HG03558 (cell line): ENCODE results near the gene SH3RF3.

Source experiments
- ATAC-seq: cut with Tn5 transposase; IDR thresholded peaks from one replicate; pipeline ENCODE4 v1.9.1; 2021; ENCODE audit warnings: moderate number of reproducible peaks; ENCODE audit not compliant: unreplicated experiment; ENCODE audit errors: extremely low read depth

The SH3RF3 gene

DNA sequence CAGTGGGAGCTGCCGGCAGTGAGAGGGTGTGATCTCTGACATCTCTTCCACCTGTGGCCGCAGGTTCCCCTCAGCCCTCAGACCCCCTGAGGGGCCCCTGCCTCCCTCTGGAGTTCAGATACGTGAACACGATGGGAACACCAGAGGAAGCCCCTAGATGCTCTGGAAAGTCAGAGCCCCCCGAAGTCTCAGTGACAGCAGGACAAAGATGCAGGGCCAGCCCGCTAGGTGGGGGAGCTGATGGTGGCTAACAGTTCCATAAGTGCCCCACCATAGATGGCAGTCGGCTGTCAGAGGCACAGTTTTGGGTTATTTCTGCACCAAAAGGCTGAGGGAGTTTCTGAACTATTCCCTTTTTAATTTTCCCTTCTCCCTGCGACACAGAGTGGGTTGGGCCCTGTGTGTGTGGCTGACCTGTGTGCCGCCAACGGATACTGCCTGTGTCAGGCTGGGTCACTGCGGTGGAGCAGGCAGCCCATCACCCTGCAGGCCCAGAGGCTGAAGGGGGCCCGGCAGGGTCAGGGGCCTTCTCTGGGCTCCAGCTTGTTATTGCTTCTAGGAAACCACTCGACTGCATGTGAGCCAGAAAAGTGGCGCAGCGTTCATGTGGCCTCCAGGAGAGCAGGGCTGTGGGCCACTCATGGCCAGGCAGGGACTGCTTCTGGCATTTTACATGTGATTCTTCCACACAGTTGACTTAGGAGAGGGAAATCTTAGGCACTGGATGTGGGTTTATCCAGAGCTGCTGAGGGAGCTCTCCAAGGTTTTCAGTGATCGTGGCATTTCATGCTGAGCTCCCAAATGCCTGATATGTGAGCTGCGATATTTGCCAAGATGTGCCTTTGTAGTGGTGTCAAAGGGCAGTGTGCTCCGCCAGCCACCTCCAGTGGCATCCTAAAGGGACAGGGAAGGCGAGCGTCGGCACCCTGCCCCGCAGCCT lies 225.1 kb downstream of the SH3RF3 start:
- no peak for ATAC-seq

- ATAC-seq = no peak
Measured at GRCh38 chr2:109355192-109355843, 226.3 kb downstream of the SH3RF3 start.

DNA sequence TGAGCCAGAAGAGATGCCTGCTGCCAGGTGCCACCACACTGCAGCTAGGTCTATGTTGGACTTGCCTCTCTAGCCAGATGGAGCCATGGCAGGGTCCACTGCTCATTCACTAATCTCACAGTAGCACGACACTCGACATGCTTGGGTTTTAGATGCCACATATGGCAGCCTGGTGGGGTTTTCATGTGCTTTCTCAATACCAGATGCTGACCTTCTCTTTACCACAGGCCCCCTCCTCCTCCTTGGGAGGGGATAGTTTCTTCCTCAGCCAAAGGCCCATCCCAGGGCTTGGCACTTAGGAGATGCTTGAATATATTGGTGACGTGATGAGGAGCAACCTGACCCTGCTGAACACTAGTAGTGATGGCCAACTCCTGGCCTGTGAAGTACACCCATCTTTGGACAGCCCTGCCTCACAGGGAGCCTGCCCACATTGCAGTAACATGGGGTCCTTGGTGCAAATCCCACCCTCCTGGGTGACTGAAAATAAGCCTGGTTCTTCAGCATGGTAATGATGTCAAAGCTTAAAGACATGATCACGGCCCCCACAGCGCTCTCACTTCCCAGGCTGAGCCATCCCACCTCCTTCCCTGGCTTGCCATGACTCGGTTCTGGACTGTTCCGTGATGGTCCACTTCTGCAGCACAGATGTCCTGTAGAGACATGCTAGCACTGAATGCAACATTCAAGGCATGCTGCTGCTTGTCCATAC lies 227.5 kb downstream of the SH3RF3 start:
- ATAC-seq = no peak

DNA sequence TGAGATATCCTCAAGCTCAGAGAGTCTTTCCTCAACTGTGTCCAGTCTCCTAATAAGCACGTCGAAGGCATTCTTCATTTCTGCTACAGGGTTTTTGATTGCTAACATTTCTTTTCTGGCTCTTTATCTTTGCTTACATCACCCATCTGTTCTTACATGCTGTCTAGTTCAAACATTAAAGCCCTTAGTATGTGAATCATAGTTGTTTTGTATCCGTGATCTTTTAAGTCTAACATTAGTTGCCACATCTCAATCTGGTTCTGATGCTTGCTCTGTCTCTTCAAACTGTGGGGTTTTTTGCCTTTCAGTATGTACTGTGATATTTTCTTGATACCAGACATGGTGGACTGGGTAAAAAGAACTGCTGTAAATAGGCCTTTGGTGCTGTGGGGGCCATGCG lies 235.2 kb downstream of the SH3RF3 start:
- ATAC-seq = no peak

- ATAC-seq = no peak
Measured at GRCh38 chr2:109365131-109365530, 236.1 kb downstream of the SH3RF3 start.

- no peak for ATAC-seq
Measured at GRCh38 chr2:109367683-109368082, 238.7 kb downstream of the SH3RF3 start.

GRCh38 chr2:109368798-109369197 lies 239.8 kb downstream of the SH3RF3 start:
- no peak for ATAC-seq

DNA sequence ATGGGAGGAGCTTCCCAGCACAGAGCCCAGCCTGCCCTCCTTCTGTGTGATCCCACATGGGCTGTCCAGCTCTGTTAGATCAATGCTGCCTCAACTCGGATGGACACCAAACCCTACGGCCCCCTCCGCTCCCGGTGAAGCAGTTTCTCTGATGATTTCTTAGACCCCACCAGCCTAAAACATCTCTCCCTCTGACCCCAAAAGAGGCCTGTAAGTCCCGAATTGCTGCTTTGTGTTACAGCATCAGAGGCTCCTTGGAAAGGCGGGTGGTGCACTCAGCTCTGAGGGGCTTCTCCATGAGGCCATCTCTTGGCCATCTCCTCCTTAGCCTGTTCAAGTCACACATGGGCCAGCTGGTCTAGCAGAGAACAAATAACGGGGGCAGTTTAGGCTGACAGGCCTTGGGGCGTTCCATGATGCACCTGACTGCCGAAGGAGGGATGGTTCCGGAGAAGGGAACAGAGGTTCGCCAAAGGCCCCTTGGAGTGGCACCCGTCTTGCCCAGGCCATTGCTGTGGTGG lies 240.7 kb downstream of the SH3RF3 start:
- ATAC-seq = no peak

DNA sequence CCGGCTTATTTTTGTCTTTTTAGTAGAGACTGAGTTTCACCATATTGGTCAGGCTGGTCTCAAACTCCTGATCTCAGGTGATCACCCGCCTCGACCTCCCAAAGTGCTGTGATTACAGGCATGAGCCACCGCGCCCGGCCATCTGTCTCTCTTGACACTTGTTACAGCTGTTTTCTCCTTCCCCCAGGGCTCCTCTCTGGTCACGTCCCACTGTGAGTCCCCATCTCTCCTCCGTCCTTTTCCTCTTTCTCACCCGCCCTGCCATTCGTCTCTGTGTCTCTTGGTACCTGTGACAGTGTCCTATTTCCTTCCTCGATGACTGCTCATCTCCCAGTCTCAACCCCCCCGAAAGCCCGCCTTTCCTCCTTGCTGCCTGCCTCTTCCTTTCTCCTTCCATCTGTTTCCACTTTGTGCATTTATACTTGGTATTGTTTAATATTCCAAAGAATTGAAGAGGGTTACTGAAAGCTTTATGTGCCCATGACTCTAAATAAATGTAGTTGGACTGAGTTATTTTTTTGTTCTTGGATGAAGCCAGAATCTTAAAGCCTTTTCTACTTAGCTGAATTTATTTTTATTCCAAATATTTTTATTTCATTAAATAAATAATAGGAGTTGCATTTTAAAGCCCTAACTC lies 241.5 kb downstream of the SH3RF3 start:
- no peak for ATAC-seq

DNA sequence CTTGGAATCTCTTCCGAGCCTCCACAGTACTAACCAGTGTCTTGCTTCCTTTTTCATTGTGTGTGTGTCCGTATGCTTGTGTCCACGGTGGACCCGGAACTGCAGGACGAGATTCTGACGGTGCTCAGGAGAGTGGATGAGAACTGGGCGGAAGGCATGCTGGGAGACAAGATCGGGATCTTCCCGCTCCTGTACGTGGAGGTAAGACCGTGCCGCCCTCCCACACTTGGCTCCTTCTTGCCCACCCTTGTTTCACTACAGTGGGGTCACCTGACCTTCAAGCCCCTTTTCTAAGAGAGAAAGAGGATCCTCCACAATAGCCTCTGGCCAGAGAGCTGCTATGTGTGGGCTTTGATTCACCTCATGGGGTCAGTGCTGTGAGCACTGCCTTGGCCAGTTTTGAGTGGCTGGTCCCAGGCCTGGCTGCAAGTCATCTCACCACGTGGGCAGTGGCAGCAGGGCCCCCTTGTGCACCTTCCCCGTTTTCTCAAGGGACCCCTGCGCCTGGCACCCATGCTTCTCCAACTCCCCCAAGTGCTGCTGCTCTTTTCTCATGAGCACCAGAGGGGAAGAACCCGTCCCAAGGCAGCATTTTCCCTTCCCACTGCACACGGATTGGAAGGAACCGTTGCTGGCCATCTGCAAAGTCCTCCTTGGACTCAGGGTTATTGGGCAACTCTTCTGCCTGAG lies 242.6 kb downstream of the SH3RF3 start:
- ATAC-seq = no peak

DNA sequence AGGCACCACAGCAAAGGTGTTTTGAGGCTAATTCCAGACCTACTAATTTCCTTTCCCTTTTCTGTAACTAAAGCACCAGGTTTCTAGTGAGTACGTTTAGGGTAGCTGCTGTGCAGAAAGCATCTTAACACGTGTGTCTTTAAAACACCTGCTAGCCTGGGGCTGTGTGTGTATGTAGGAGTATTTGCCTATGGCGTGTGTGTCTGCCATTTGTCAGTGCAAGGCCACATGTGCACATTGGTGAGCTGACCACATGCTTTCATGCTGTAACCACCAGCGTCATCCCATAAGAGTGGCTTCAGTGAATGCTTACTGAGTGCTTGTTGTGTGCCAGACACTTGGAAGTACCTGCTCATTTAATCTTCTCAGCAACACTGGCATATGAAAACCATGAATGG lies 243.2 kb downstream of the SH3RF3 start:
- no peak for ATAC-seq

DNA sequence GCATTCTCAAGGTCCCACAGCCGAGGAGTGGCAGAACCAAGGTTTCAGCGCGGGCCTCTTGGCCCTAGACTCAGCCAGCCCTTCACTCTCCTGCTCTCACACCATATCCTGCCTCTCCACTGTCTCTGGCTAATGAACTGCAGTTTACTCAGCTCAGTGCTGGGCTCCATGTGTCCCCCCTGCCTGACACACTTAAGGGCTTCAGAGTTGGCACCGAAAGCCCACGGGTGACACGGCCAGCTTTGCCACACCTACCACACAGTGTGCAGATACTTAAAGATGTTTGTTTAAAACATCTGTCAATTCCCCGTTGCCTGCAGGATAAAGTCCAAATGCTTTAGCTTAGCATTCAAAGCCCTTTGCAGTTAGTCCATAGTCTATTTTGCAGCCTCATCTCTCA lies 243.6 kb downstream of the SH3RF3 start:
- no peak for ATAC-seq

GRCh38 chr2:109373791-109374547 lies 245.0 kb downstream of the SH3RF3 start:
- ATAC-seq = no peak

DNA sequence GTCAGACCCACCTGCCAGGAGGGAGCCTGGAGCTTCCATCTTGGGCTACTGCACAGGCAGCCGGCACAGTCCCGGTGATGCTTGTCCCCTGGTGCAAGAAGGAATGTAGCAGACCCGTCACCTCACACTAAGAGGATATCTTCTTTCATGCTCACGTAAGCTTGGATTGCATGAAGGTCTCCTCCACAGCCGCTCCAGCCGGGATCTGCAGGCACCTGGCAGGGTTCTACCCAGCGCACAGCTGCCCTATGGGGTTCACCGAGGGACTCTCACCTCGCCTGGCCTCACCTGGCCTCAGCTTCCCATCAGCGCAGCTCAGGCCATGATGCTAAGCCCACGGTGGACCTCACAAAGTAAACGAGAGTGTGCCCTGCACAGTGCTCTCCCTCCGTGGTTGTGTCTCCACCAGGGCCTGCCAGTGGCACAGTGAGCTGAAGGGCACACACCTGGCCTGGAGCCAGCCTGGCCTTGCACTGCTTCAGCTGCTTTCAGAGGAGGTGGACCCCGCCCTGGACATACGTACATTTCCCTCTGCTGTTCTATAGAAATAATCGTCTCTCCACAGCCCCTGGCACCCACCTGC lies 245.6 kb downstream of the SH3RF3 start:
- ATAC-seq = no peak

DNA sequence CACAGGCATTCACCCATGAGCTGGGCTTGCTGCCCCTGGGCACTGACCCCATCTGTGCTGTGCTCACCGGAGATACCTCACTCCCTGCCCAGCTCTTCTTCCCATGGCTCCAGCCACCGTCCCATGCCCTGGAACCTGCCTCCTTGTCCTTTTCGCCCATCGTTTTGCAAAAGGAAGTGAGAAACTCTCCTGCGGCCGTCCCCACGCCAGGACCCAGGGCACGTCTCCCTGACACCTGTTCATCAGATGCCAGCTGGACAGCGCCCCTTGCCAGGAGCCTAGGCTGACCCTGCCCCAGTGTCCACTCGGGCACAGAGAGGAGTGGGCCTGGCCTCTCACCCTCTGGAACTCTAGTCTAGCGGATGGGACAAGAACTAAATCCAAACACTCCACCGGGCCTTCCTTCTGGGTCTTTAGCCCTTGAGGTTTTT lies 246.1 kb downstream of the SH3RF3 start:
- ATAC-seq = no peak

DNA sequence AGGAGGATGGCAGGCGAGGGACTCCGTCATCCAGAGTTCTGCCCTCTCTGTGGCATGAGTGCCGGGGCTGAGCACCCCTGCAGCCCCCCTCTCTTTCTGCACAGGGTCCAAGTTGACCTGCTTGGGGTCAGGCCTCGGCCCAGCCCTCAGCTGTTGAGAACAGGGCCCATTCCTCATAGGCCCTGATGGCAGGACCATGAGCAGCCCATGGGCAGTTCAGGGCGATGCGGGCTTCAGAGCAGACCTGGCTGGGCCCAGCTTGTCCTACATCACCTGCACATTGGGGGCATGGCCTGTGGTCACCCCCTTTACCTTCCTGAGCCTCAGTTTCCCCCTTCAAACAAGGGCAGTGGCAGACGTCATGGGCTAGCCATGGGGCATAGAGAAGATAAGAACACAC lies 246.7 kb downstream of the SH3RF3 start:
- no peak for ATAC-seq

DNA sequence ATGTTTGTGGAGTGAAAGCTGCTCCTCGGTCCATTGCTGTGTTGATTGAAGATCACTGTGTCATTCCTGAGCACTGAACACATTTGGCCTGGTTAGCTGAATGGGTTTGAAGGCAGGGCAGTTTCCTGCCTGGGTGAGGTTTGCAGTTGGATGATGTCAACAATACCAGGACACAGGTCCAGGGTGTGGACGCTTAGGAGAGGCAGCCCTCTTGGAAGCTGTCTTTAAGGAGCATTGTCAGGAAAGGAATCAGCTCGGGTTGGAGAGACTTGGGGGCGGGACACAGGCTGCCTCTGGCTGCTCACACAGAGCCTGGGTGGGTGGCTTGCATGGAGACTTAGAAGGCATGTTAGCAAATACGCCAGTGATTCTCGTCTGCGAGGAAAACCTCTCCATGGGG lies 247.1 kb downstream of the SH3RF3 start:
- ATAC-seq = no peak

GRCh38 chr2:109376796-109377495 lies 247.9 kb downstream of the SH3RF3 start:
- ATAC-seq = no peak
